ENCODE results near the gene ENPEP. TPM values are rescaled to one million over a fixed set of nuclear protein-coding genes. Genes with fewer than 3 reads are reported as not detected.
A peak's percentile ranks its signal among the peaks of the same experiment; 100 is the strongest.
"Not testable (repeated sequence)": the region's sequence is repeated elsewhere in the genome, so short reads cannot be mapped to it uniquely, and the experiment has no call there.

ENPEP gene
- total and polyA plus RNA-seq, 8 donors = 7.3 to 44.7 (median 37.1) TPM

DNA sequence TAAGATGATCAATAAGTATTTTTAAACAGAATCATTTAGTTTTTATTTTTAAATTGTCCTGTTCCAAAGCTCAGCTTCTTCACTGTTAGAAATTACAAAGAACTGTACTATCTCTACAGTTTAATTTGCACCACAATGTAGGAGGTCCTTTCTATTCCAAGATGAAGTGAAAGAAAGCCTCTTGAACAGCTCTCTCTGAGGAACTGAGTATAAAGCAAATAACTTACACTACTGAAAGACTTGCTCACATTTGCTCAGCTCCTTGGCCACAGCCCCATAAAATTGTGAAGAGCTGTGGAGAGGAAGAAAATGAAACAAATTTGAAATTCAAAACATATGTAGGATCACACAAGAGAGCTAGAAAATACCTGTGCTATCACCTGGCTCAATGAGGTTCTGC, 68.6 kb downstream of the ENPEP start:
- H3K4me1 ChIP-seq = no peaks in the 10 kb centered on the region
- H3K27me3 ChIP-seq = no peaks in the 10 kb centered on the region
- no peaks in the 10 kb centered on the region for H3K36me3 ChIP-seq
- ATAC-seq (peak; percentile 87), DNase-seq (peak in 1 of 4 donors; percentile 3)
- no peak overlapping the region for H3K4me3 ChIP-seq
- intact Hi-C loops (cut with DNase I) = no loop called here
- no peak for TF ChIP-seq CTCF (IDR thresholded peaks at IDR 0.05)
- no peaks in the 10 kb centered on the region for H3K9me3 ChIP-seq
- no peak overlapping the region for H3K27ac ChIP-seq

DNA sequence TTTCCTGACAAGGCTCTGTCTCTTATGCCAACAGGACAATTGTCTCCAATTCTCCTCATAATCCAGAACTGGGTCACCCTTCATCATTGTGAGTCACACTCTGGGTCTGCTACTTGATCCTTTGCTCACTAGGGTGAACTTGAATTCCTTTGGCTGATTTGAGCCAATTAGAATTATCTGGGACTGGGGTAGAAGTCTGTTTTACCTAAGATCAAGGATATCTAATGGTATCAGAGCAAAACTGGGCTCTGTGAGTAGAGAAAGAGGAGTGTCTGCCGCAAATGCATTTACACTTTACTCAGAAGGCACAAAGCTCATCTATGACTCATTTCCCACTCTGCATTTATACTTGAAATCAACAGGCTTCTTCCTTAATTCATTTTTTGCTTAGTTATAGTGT, 74.3 kb downstream of the ENPEP start:
- no peak for TF ChIP-seq CTCF (IDR thresholded peaks at IDR 0.05)
- intact Hi-C loops (cut with DNase I) = no loop called here
- no peak for ATAC-seq
- Histone ChIP-seq H3K4me3 (no peak overlapping the region), H3K4me1 (no peaks in the 10 kb centered on the region), H3K36me3 (no peaks in the 10 kb centered on the region), H3K27me3 (no peaks in the 10 kb centered on the region), H3K9me3 (no peaks in the 10 kb centered on the region), H3K27ac (no peak overlapping the region)
- no peak for DNase-seq

GRCh38 chr4:110553197-110553596, 77.2 kb downstream of the ENPEP start:
- Histone ChIP-seq H3K36me3 (no peaks in the 10 kb centered on the region), H3K27ac (no peak overlapping the region), H3K4me1 (no peaks in the 10 kb centered on the region), H3K4me3 (no peak overlapping the region), H3K9me3 (no peaks in the 10 kb centered on the region), H3K27me3 (no peaks in the 10 kb centered on the region)
- TF ChIP-seq CTCF (IDR thresholded peaks at IDR 0.05) = no peak
- intact Hi-C loops (cut with DNase I) = no loop called here
- no peak for ATAC-seq
- DNase-seq = no peak

DNA sequence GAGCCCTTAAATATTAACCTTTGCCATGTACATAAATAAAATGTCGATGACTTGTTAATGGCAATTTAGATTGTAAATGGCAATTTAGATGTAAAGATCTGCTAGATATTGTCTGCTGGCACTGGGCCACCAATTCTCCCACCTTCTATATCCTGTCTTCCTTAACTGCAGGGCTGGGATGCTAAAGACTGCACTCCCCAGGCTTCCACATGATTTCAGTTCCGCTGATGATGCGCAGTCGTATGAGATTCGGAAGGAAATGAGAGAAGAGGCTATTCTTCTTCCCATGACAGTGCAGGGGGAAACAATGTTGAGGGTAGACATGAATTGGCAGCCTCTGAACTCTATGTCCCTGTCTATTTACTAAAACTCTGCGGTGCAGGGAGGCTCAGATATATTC, 91.3 kb downstream of the ENPEP start:
- ATAC-seq = no peak
- Histone ChIP-seq H3K9me3 (no peaks in the 10 kb centered on the region), H3K4me1 (no peaks in the 10 kb centered on the region), H3K27ac (no peak overlapping the region), H3K4me3 (no peak overlapping the region), H3K27me3 (no peaks in the 10 kb centered on the region), H3K36me3 (no peaks in the 10 kb centered on the region)
- intact Hi-C loops (cut with DNase I) = no loop called here
- no peak for TF ChIP-seq CTCF (IDR thresholded peaks at IDR 0.05)
- DNase-seq = no peak

DNA sequence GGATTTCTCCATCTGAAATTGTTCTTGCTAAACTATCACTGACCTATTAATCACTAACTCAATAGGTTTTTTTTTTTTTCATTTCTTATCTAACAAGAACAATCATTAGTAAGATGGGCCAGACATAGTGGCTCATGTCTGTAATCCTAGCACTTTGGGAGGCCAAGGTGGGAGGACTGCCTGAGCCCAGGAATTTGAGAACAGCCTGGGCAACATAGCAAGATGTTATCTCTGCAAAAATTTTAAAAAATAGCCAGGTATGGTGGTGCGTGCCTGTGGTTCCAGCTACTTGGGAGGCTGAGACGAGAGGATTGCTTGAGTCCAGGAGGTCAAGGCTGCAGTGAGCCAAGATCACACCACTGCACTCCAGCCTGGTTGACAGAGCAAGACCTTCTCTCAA, 100.7 kb downstream of the ENPEP start:
- H3K27me3 ChIP-seq; intact Hi-C loops (cut with DNase I); H3K4me1 ChIP-seq; ATAC-seq; H3K9me3 ChIP-seq; H3K4me3 ChIP-seq; DNase-seq; H3K27ac ChIP-seq; H3K36me3 ChIP-seq: not testable (repeated sequence)

DNA sequence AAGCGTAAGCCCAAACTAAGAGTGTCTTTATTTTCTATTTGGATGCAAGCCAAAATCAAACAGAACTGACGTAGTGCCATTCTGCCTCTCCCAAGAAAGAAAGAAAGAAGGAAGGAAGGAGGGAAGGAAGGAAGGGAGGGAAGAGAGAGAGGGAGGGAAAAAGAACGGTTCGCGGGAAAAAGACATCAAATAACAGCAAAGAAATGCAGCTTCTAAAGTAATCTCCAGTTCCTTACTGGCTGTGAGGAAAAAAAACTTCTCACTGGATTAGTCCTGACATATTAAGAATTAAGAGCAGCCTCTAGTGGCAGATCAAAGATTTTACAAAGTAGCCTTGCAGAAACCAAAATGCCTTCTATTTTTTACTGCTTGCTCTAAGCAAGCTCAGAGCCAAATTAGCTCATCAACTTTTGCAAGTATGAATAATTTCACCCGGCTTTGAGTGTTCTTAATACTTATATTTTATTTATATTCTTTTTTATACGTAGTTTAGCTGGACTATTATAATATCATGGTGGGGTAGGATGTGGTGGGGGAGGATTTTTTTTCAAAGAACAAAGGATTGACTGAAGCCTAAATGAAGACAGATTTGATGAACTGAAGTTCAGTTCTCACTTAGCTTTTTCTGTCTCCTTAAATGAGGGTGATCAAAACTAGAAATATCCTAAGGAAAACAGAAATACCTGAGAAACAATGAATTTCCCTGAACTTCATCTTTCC, 110.3 kb downstream of the ENPEP start:
- Histone ChIP-seq H3K4me3 (no peak overlapping the region), H3K4me1 (no peaks in the 10 kb centered on the region), H3K9me3 (no peaks in the 10 kb centered on the region), H3K27me3 (no peaks in the 10 kb centered on the region), H3K36me3 (no peaks in the 10 kb centered on the region), H3K27ac (no peak overlapping the region)
- peak; percentile 17 to 51 for TF ChIP-seq CTCF (IDR thresholded peaks at IDR 0.05)
- DNase-seq = peak in 2 of 4 donors; percentile 17 to 36
- intact Hi-C loops (cut with DNase I) = no loop called here
- ATAC-seq = peak; percentile 80
